GM18507 (cell line): ENCODE results near the gene CYP26B1.

ENCODE experiments used
- DNase-seq: peaks from one replicate; pipeline ENCODE4 v3.0.0; 2011; ENCODE audit warnings: low read depth; ENCODE audit not compliant: insufficient read length; ENCODE audit errors: extremely low spot score
- FAIRE-seq: peaks from 2 replicates; lab custom pipeline; 2011; peaks lifted over from hg19 to GRCh38; lab: Jason Lieb, UNC

The CYP26B1 gene

GRCh38 chr2:72155737-72156136 lies 8.1 kb upstream of the CYP26B1 start:
- FAIRE-seq, result no peak

GRCh38 chr2:72155151-72155550 lies 7.5 kb upstream of the CYP26B1 start:
- FAIRE-seq (no peak), DNase-seq (no peak)

More at GRCh38 chr2:72155737-72156136, 8.1 kb upstream of the CYP26B1 start:
- no peak for DNase-seq

- DNase-seq (no peak), FAIRE-seq (no peak)
Observed at GRCh38 chr2:72154386-72154975, 6.8 kb upstream of the CYP26B1 start.

- FAIRE-seq, result no peak
- DNase-seq, result no peak
Observed at GRCh38 chr2:72153924-72154323, 6.3 kb upstream of the CYP26B1 start.

- DNase-seq (no peak), FAIRE-seq (no peak)
Observed at GRCh38 chr2:72153026-72153791, 5.5 kb upstream of the CYP26B1 start.

- no peak for FAIRE-seq
- no peak for DNase-seq
Observed at GRCh38 chr2:72150861-72151356, 3.2 kb upstream of the CYP26B1 start.

GRCh38 chr2:72150157-72150860 lies 2.6 kb upstream of the CYP26B1 start:
- DNase-seq (peak; percentile 60), FAIRE-seq (peak; percentile 81)

GRCh38 chr2:72149556-72150156 lies 2.0 kb upstream of the CYP26B1 start:
- FAIRE-seq, result no peak

GRCh38 chr2:72148837-72149555 lies 1.3 kb upstream of the CYP26B1 start:
- FAIRE-seq (no peak), DNase-seq (no peak)

More at GRCh38 chr2:72149556-72150156, 2.0 kb upstream of the CYP26B1 start:
- no peak for DNase-seq

GRCh38 chr2:72148003-72148836 lies 558 bp upstream of the CYP26B1 start:
- FAIRE-seq (no peak), DNase-seq (no peak)

- DNase-seq (no peak), FAIRE-seq (no peak)
Observed at GRCh38 chr2:72146347-72147302, 1.0 kb downstream of the CYP26B1 start.

GRCh38 chr2:72145658-72146329 lies 1.9 kb downstream of the CYP26B1 start:
- FAIRE-seq, result no peak
- no peak for DNase-seq

GRCh38 chr2:72145289-72145657 lies 2.4 kb downstream of the CYP26B1 start:
- FAIRE-seq, result no peak

GRCh38 chr2:72144632-72145288 lies 2.9 kb downstream of the CYP26B1 start:
- FAIRE-seq (no peak), DNase-seq (no peak)

More at GRCh38 chr2:72145289-72145657, 2.4 kb downstream of the CYP26B1 start:
- DNase-seq, result no peak

GRCh38 chr2:72144274-72144631 lies 3.4 kb downstream of the CYP26B1 start:
- no peak for FAIRE-seq
- DNase-seq, result no peak

GRCh38 chr2:72143441-72144273 lies 4.0 kb downstream of the CYP26B1 start:
- DNase-seq, result no peak

More at GRCh38 chr2:72143441-72144273, 4.0 kb downstream of the CYP26B1 start:
- FAIRE-seq, result no peak
